ENCODE results near the gene TTC14.

Gene TTC14

DNA sequence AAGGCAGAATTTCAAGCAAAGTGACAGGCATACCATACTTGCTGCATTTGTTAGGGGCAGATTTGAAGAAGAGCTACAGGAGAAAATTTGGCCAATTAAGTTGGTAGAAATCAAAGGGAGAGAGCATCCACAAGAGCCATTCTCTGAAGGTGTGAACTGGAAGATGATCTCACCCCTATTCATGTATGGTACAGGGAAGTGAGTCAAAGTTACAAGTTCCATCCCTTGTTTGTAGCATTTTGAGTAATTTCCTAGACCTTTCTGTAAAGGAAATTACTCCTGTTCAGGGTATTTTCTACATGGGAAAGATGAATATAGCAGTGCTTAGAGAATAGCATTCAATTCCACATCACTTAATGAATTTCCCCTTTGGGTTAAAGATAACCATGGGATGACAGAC lies 28.4 kb downstream of the TTC14 start:
- no peak for DNase-seq

DNA sequence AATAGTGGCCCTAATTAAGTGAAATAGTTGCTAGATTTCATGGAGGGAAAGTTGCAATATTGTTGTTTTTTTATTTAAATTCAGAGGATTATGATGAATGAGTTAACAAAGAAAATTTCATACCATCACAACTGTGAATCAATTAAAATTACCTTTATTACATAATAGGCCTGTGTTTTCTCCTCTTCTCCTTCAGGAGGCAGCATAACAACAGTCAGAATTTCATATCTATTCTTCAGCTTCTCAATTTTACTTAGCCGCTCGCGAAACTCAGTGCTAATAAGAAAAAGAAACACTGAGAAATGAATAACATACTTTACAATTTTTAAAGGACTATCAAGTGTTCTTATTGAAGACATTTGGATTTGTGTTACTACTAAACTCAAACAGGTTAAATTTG lies 29.4 kb downstream of the TTC14 start:
- DNase-seq: no peak

DNA sequence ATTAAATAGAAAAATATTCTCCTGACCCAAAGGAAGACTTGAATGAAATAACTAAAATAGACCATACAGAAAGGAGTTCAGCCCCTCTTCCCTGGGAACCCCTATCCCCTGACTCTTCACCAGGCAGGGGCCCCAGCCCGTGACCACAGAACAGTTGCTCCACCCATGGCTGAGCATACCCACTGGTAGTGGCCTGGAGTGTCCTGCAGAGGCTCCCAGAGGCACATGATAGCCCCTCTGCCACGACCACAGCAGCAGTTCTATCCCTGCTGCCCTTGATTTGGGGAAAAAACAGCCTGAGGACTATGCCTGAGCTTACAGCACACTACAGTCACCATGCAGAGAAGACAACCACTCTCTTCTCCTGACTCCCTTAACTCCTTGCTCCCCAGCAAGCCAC lies 31.8 kb downstream of the TTC14 start:
- no peak for DNase-seq

DNA sequence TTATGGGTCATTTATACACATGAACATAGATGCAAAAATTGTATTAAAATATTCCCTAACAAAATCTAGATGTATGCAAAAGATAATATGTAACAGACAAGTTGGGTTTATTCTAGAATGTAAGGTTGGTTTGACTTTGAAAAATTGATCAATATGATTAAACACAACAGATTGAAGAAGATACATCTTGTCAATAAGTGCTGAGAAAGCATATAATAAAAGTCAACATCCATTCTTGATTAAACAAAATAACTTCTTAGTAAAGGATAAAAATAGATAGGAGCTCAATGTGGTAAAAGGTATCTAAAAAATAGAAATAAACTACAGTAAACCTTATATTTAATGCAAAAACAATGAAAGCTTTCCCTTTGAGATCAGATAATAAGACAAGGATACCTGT lies 39.0 kb downstream of the TTC14 start:
- no peak for DNase-seq

DNA sequence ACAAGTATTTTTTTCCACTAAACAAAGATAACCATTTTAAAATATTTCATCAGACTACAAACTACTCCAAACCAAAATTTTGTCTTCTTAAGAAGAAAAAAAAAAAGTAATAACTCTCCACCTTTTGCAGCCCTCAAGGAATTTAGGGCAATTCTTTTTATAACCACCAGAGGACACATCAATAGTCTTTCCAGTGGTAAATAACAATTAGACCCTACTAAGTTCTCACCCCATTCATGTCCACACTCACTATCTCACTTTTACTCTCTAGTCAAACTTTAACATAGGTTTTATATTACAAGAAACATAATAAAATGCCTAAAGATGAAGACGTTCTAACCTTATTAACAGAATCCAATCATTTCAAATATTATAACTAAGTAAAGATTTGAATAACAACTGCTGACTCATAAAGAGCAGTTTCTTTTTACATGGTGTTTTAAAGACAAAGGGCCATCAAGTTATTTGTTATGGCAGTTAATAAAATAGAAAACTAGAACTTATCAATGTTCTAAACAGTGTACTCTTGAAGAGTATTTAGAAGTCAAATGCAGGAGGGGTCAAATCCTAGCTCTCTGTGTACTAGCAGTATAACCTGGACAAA lies 44.3 kb downstream of the TTC14 start:
- no peak for DNase-seq

DNA sequence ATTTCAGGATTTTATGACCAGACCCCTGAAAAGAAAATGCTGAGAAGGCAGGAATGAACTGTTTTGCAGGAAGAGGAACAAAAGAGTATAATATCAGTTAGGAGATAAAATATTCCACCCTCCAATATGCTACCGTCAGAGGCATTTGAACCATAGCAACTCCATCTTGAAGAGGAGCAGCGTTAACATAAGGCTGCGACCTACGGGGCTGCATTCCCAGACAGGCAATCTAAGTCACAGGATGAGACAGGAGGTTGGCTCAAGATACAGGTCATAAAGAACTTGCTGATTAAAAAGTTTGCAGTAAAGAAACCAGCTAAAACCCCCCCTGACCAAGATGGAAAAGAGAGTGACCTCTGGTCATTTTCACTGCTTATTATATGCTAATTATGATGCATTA lies 54.4 kb downstream of the TTC14 start:
- no peak for DNase-seq

DNA sequence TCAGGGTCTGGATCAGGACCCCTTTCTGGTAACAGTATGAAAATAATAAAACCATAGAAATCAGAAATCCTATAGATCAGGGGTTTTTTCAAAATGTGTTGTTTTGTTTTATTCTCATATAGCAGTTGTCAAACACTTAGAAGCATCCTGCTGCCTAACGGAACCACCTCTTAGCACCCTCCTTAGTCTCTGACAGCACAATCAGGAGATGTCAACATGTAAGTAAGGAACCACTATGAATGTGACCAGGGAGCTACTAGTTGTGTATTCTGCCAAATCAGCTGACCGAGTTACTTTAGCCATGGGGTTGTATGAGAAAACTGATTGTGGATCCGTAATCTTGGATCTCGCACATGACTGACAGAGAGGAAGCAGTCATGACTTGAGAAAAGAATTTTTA lies 55.1 kb downstream of the TTC14 start:
- DNase-seq: no peak
